HG02610 (cell line): ENCODE results near the gene RSAD1.

Source experiments
- ATAC-seq: cut with Tn5 transposase; IDR thresholded peaks from one replicate; pipeline ENCODE4 v1.9.1; 2021; ENCODE audit warnings: mild to moderate bottlenecking, moderate library complexity; ENCODE audit not compliant: unreplicated experiment

RSAD1 gene

DNA sequence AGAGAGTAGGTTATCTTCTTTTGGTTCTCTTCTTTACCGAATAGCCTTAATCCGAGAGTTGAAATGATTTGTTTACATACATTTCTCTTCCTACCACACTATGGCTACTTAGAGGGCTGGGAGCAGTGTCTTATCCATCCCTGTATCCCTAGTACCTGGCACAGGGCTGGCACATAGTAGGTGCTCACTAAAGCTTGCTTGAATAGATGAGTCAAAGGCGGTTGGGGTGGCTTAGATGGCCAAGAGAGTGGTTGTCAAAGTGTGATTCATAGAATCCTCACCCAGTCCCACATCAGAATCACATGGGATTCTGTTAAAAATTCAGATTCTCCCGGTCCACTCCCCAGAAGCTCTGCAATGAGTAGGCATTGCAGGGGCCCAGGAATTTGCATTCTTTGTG is 21.0 kb upstream of the RSAD1 start:
- no peak for ATAC-seq

DNA sequence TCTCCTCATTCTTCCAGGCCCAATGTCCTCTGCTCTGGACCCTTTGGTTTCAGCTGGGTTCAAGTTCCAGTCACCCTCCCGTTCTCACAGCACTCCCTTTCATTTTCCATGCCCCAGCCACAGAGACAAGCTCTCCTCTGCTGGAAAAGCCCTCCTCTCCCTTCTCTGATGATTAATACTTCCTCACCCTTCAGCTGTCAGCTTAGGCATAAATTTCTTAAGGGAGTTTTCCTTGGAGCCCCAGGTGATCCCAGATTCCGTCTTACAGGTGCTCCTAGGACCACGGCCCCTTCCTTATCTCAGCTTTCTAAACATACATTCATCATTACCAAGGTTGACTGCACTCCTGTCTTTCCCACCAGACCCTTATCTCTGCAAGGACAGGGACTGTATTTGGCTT is 20.4 kb upstream of the RSAD1 start:
- no peak for ATAC-seq

GRCh38 chr17:50458701-50459676 is 19.7 kb upstream of the RSAD1 start:
- ATAC-seq, result no peak

DNA sequence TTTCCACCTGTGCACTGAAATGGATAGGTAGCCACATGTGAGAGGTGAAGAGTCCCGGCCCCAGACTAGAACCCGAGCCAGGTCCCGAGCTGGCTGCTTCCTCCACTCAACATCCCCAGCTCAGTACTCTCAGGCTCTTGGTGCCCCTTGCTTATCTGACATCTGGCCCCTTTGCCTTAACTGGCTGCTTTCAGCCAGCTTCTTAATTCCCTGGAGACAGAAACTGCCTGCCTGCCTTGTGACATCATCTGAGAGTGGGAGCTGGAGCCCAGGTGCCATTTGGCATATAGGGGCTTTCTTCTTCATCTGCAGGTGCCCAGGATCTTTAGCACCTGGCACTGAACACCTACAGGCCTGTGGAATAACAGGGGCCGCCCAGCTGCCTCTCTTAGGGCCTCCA is 18.9 kb upstream of the RSAD1 start:
- no peak for ATAC-seq

- ATAC-seq, result no peak
Measured at GRCh38 chr17:50460831-50461526, 17.7 kb upstream of the RSAD1 start.

GRCh38 chr17:50461550-50462132 is 17.0 kb upstream of the RSAD1 start:
- ATAC-seq, result no peak

DNA sequence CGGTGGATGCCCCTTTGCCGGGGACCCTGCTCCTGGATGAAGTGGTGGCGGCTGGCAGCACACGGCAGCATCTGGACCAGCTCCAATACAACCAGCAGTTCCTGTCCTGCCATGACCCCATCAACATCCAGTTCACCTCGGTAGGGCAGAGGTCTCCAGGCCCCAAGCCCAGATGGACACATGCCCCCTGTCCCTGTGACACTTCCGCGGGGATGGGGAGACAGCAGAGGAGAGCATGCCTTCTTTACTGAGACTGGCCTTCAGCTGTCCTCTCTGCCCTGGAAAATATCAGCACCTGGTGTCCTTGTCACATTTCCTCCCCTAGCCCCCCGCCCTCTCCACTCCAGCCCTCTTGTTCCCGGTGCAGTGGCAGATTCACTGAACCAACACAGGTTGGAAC is 16.2 kb upstream of the RSAD1 start:
- no peak for ATAC-seq

DNA sequence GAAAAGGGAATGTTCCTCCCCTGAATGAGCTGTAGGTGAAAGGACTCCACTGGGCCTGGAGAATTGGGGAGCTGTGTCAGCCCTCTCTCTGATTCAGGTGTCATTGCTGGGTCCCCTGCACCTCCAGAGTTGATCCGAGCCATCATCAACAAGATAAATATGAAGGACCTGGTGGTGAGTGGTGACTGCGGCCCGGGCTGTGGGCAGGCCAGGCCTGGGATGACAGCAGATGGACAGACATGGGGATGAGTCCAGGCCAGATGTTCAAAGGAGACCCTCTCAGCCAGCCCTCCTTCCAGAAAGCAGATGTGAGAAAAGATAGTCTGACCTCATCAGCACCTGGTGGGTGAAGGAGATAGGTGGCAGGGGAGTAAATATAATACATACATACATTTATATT is 14.5 kb upstream of the RSAD1 start:
- no peak for ATAC-seq

GRCh38 chr17:50464736-50465135 is 13.9 kb upstream of the RSAD1 start:
- ATAC-seq, result no peak

- no peak for ATAC-seq
Measured at GRCh38 chr17:50465171-50465570, 13.5 kb upstream of the RSAD1 start.

DNA sequence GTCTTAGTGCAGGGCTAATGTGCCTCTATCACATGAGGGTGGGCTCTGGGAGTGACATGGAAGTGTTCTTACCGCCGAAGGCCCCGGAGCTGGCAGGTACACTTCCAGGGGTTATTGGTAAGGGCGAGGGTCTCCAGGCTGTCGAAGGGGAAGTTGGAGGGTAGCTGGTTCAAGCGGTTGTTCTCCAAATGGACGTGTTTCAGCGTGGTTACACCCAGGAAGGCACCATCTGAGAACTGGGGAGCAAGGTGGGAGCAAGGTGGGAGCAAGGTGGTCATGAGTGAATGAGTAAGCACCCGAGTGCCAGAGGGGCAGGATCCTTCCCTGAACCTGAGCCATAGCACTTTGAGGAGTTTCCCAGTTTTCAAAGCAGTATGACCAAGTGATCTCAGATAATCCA is 13.0 kb upstream of the RSAD1 start:
- ATAC-seq, result no peak

DNA sequence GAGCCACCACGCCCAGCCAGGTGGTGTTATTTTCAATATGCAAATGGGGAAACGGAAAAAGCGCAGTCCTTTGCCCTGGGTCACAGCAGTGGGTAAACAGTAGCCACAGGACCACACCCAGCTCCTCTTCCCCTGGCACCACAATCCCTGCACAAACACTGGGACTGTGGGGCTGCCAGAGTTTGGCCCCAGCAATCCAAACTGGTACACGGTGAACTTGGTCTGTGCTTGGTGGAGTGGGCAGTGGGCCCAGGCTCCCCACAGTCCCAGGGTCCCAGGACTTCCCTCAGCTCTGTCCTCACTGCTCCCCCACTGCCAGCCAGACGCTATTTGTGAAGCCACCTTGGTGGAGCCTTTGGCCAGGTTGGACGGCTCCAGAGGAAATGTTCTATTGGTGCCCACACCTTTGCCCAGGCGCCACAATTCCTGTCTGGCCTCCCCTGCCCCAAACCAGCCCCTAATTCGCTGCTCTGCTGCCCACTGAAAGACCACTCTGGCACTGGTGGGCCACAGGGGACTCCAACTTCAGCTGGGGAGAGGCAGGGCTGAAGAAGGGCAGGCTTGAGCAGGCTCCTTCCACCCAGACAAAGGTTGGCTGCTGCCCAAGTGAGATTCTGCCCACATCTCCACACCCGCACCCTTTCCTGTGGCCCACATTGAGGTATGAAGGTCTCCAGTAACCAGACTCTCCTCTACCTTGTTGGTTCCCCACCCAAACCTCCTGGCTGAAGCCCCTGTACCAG is 12.1 kb upstream of the RSAD1 start:
- no peak for ATAC-seq

GRCh38 chr17:50467114-50467854 is 11.4 kb upstream of the RSAD1 start:
- no peak for ATAC-seq

DNA sequence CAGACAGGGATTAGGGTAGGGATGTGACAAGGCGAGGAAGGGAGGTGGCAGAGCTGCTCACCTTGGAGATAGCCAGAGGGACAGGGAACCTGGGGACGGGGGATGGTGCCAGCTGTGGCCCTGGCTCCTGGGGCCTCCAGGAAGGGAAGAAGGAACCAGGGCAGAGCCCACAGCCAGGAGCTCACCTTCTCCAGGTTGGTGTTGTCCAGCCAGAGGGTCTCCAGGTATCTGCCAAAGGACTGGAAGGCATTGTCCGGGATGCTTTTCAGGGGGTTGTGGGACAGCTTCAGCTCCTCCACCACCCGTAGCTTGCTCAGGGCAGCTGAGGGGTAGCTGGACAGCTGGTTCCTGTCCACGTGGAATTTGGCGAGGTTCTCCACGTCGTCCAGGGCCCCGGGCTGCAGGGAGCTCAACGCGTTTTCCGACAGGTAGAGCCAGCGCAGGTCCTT is 10.8 kb upstream of the RSAD1 start:
- ATAC-seq, result no peak

DNA sequence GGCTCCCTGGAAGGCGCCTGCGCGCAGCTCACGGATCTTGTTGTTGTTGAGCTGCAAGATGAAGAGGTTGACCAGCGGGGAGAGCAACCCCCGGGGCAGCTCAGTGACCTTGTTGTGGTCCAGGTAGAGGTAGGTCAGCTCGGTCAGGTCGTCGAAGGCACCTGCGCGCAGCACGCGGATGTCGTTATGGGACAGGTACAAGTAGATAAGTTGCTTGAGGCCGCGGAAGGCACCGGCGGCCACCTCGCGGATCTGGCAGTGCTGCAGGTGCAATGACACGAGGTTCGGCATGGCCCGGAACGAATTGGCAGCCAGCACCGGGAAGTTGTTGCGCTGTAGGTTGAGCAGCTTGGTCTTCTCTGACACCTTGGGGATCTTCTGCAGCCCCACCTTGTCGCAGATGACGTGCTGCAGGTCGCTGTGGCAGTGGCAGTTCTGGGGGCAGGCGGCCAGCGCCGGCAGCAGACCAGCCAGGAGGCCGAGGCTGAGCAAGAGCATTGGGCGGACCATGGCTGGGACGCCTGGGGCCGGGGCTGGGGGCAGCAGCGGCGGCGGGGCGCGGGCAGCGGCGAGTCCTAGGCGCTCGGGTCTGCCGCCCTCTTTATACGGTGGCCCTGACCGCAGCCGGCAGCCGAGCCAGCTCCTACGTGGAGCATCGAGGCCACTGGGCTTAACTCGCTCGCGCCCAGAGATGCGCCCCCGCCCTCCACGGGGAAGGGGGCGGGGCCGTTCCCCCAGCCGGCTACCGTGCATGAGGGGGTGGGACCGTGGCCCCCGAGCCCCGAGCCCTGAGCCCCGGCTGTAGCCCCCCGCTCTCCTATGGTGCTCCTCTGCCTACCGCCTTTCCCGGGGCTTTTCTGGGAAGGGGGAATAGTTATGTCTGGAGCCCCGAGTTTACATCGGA is 10.1 kb upstream of the RSAD1 start, which contains the start of gene CHAD:
CHAD (minus strand) TSS at position 577 of the 904 bp plus-strand sequence; CDS start at position 510, 67 bp downstream.
- no peak for ATAC-seq

GRCh38 chr17:50469208-50469605 is 9.5 kb upstream of the RSAD1 start:
- ATAC-seq, result no peak

GRCh38 chr17:50469671-50470305 is 8.9 kb upstream of the RSAD1 start:
- no peak for ATAC-seq

DNA sequence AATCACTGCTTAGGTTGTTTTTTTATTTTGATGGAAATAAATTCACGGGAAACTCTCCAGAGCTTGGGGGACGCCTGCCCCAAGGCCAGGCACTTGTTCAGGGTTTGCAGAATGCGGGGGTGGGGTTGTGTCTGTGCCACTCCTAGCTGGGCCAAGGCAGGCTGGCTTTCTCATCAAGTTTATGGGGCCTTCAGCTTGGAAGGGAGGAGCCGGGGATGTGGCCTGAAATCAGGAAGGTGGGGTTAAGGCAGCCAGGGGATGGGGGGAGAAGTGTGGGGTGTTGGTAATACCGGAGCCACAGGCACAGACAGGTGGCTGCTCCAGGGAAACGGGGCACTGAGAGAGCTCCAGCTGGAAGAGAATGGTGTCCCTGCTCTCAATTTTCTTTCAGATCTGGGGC is 8.2 kb upstream of the RSAD1 start:
- no peak for ATAC-seq
